ENCODE measurements around the gene ANKZF1.

Gene ANKZF1

GRCh38 chr2:219186754-219187456 lies 42.7 kb upstream of the ANKZF1 start:
- Histone ChIP-seq H3K36me3 (ENCODE audit: insufficient read depth, low read length) (peaks cover 26% of the 10 kb centered on the region), H4K20me1 (ENCODE audit: insufficient read depth, low read length) (no peaks in the 10 kb centered on the region; the same call in 1 of the 2 replicates), H3K4me2 (ENCODE audit: insufficient read depth, low read length) (no peak overlapping the region), H3K27me3 (ENCODE audit: insufficient read depth, low read length, poor library complexity) (no peaks in the 10 kb centered on the region), H3K79me2 (ENCODE audit: insufficient read depth, low read length) (no peaks in the 10 kb centered on the region), H3K27ac (ENCODE audit: low read length) (no peak overlapping the region), H2AFZ (ENCODE audit: low read depth, low read length) (no peak overlapping the region), H3K4me3 (ENCODE audit: low read depth in 1 of 2, low read length in 2 of 2) (no peak overlapping the region), H3K9ac (ENCODE audit: low read depth, low read length) (no peak overlapping the region), H3K9me3 (ENCODE audit: insufficient read depth, low read length, severe bottlenecking) (no peaks in the 10 kb centered on the region), H3K4me1 (ENCODE audit: insufficient read depth, low read length) (no peaks in the 10 kb centered on the region)
- DNase-seq (no peak), ATAC-seq (ENCODE audit: insufficient read depth, low read depth) (peak; percentile 44; the same call in 2 of the 3 replicates)
- TF ChIP-seq EZH2 (IDR thresholded peaks at IDR 0.05; ENCODE audit: borderline replicate concordance, low read depth, low read length, severe bottlenecking) (no peak), CTCF (IDR thresholded peaks at IDR 0.05; ENCODE audit: borderline replicate concordance, extremely low read depth, low read length, poor library complexity, severe bottlenecking) (no peak)

GRCh38 chr2:219197388-219197787 lies 32.2 kb upstream of the ANKZF1 start:
- no peak overlapping the region for H2AFZ ChIP-seq (ENCODE audit: low read depth, low read length)
- DNase-seq (no peak), ATAC-seq (ENCODE audit: insufficient read depth, low read depth) (no peak)
- H3K4me2 ChIP-seq (ENCODE audit: insufficient read depth, low read length), result no peak overlapping the region
- H4K20me1 ChIP-seq (ENCODE audit: insufficient read depth, low read length), result no peaks in the 10 kb centered on the region
- H3K79me2 ChIP-seq (ENCODE audit: insufficient read depth, low read length), result no peaks in the 10 kb centered on the region
- no peaks in the 10 kb centered on the region for H3K27me3 ChIP-seq (ENCODE audit: insufficient read depth, low read length, poor library complexity)
- H3K4me3 ChIP-seq (ENCODE audit: low read depth in 1 of 2, low read length in 2 of 2), result no peak overlapping the region
- H3K27ac ChIP-seq (ENCODE audit: low read length), result no peak overlapping the region
- TF ChIP-seq CTCF (IDR thresholded peaks at IDR 0.05; ENCODE audit: borderline replicate concordance, extremely low read depth, low read length, poor library complexity, severe bottlenecking) (no peak), EZH2 (IDR thresholded peaks at IDR 0.05; ENCODE audit: borderline replicate concordance, low read depth, low read length, severe bottlenecking) (no peak)
- H3K9me3 ChIP-seq (ENCODE audit: insufficient read depth, low read length, severe bottlenecking), result no peaks in the 10 kb centered on the region
- H3K9ac ChIP-seq (ENCODE audit: low read depth, low read length), result no peak overlapping the region
- no peaks in the 10 kb centered on the region for H3K4me1 ChIP-seq (ENCODE audit: insufficient read depth, low read length)
- H3K36me3 ChIP-seq (ENCODE audit: insufficient read depth, low read length), result no peaks in the 10 kb centered on the region

- Histone ChIP-seq H3K79me2 (ENCODE audit: insufficient read depth, low read length) (no peaks in the 10 kb centered on the region), H2AFZ (ENCODE audit: low read depth, low read length) (no peak overlapping the region), H3K9me3 (ENCODE audit: insufficient read depth, low read length, severe bottlenecking) (no peaks in the 10 kb centered on the region), H3K4me2 (ENCODE audit: insufficient read depth, low read length) (no peak overlapping the region), H3K27ac (ENCODE audit: low read length) (no peak overlapping the region), H3K4me3 (ENCODE audit: low read depth in 1 of 2, low read length in 2 of 2) (no peak overlapping the region), H3K4me1 (ENCODE audit: insufficient read depth, low read length) (no peaks in the 10 kb centered on the region), H3K27me3 (ENCODE audit: insufficient read depth, low read length, poor library complexity) (no peaks in the 10 kb centered on the region), H4K20me1 (ENCODE audit: insufficient read depth, low read length) (no peaks in the 10 kb centered on the region), H3K9ac (ENCODE audit: low read depth, low read length) (no peak overlapping the region), H3K36me3 (ENCODE audit: insufficient read depth, low read length) (no peaks in the 10 kb centered on the region)
- DNase-seq (no peak), ATAC-seq (ENCODE audit: insufficient read depth, low read depth) (no peak)
- TF ChIP-seq EZH2 (IDR thresholded peaks at IDR 0.05; ENCODE audit: borderline replicate concordance, low read depth, low read length, severe bottlenecking) (no peak), CTCF (IDR thresholded peaks at IDR 0.05; ENCODE audit: borderline replicate concordance, extremely low read depth, low read length, poor library complexity, severe bottlenecking) (no peak)
Measured at GRCh38 chr2:219198974-219199373, 30.6 kb upstream of the ANKZF1 start.

Measured in DND-41 (cell line).